ENCODE measurements around the gene ITGA2. TPM values are rescaled to one million over a fixed set of nuclear protein-coding genes. Genes with fewer than 3 reads are reported as not detected.

Gene ITGA2
- total RNA-seq, 1 experiment from 2014 or later, result 0.69 TPM

- H3K4me3 ChIP-seq (ENCODE audit: low read depth, low read length, poor library complexity, severe bottlenecking), result no peak overlapping the region
- POLR2A ChIA-PET (ENCODE audit: low non-redundant PET), result no interaction called here
- no peaks in the 10 kb centered on the region for H3K36me3 ChIP-seq (ENCODE audit: insufficient read depth, low read length, poor library complexity, severe bottlenecking)
- H3K27ac ChIP-seq (ENCODE audit: low read depth, low read length, poor library complexity, severe bottlenecking), result no peak overlapping the region
- H3K9me3 ChIP-seq (ENCODE audit: low read depth, low read length, poor library complexity, severe bottlenecking), result no peaks in the 10 kb centered on the region
- TF ChIP-seq EZH2 (IDR thresholded peaks at IDR 0.05; ENCODE audit: borderline replicate concordance, low read depth, low read length, poor library complexity, severe bottlenecking) (no peak), CTCF (conservative IDR thresholded peaks at IDR 0.05; ENCODE audit: low read depth, low read length) (no peak)
- BruUV-seq (replicated peaks), result no TSS peak
- DNase-seq (ENCODE audit: low spot score), result no peak
- H3K4me1 ChIP-seq (ENCODE audit: insufficient read depth, low read length, poor library complexity, severe bottlenecking), result no peaks in the 10 kb centered on the region
- CTCF ChIA-PET, result no interaction called here
- intact Hi-C loops (cut with micrococcal nuclease; ENCODE audit: unreplicated experiment), result no loop called here
- H3K27me3 ChIP-seq (replicated peaks; ENCODE audit: insufficient read depth, low read depth, low read length, poor library complexity), result peaks cover 14% of the 10 kb centered on the region
These were observed 5.9 kb downstream of the ITGA2 start for GRCh38 chr5:52995095-52995494.

- no peaks in the 10 kb centered on the region for H3K4me1 ChIP-seq (ENCODE audit: insufficient read depth, low read length, poor library complexity, severe bottlenecking)
- intact Hi-C loops (cut with micrococcal nuclease; ENCODE audit: unreplicated experiment), result no loop called here
- H3K9me3 ChIP-seq (ENCODE audit: low read depth, low read length, poor library complexity, severe bottlenecking), result no peaks in the 10 kb centered on the region
- H3K36me3 ChIP-seq (ENCODE audit: insufficient read depth, low read length, poor library complexity, severe bottlenecking), result no peaks in the 10 kb centered on the region
- peaks cover 6% of the 10 kb centered on the region for H3K27me3 ChIP-seq (replicated peaks; ENCODE audit: insufficient read depth, low read depth, low read length, poor library complexity)
- CTCF ChIA-PET, result no interaction called here
- BruUV-seq (replicated peaks), result no TSS peak
- DNase-seq (ENCODE audit: low spot score), result no peak
- no peak overlapping the region for H3K27ac ChIP-seq (ENCODE audit: low read depth, low read length, poor library complexity, severe bottlenecking)
- POLR2A ChIA-PET (ENCODE audit: low non-redundant PET), result no interaction called here
- no peak for TF ChIP-seq EZH2 (IDR thresholded peaks at IDR 0.05; ENCODE audit: borderline replicate concordance, low read depth, low read length, poor library complexity, severe bottlenecking)
- no peak for TF ChIP-seq CTCF (conservative IDR thresholded peaks at IDR 0.05; ENCODE audit: low read depth, low read length)
- no peak overlapping the region for H3K4me3 ChIP-seq (ENCODE audit: low read depth, low read length, poor library complexity, severe bottlenecking)
These were observed 6.8 kb downstream of the ITGA2 start for GRCh38 chr5:52995914-52996313.

- no peaks in the 10 kb centered on the region for H3K36me3 ChIP-seq (ENCODE audit: insufficient read depth, low read length, poor library complexity, severe bottlenecking)
- no peaks in the 10 kb centered on the region for H3K4me1 ChIP-seq (ENCODE audit: insufficient read depth, low read length, poor library complexity, severe bottlenecking)
- BruUV-seq (replicated peaks), result no TSS peak
- no peak overlapping the region for H3K4me3 ChIP-seq (ENCODE audit: low read depth, low read length, poor library complexity, severe bottlenecking)
- ChIA-PET POLR2A (ENCODE audit: low non-redundant PET) (no interaction called here), CTCF (no interaction called here)
- no peaks in the 10 kb centered on the region for H3K27me3 ChIP-seq (replicated peaks; ENCODE audit: insufficient read depth, low read depth, low read length, poor library complexity)
- DNase-seq (ENCODE audit: low spot score), result no peak
- H3K9me3 ChIP-seq (ENCODE audit: low read depth, low read length, poor library complexity, severe bottlenecking), result no peaks in the 10 kb centered on the region
- no peak overlapping the region for H3K27ac ChIP-seq (ENCODE audit: low read depth, low read length, poor library complexity, severe bottlenecking)
- TF ChIP-seq EZH2 (IDR thresholded peaks at IDR 0.05; ENCODE audit: borderline replicate concordance, low read depth, low read length, poor library complexity, severe bottlenecking) (no peak), CTCF (conservative IDR thresholded peaks at IDR 0.05; ENCODE audit: low read depth, low read length) (no peak)
- intact Hi-C loops (cut with micrococcal nuclease; ENCODE audit: unreplicated experiment), result no loop called here
These were observed 7.8 kb downstream of the ITGA2 start for GRCh38 chr5:52996979-52997378.
